Left cardiac atrium (tissue), 4 donors: ENCODE measurements around the gene NCK2. TPM values are rescaled to one million over a fixed set of nuclear protein-coding genes. Genes with fewer than 3 reads are reported as not detected.
A peak's percentile ranks its signal among the peaks of the same experiment; 100 is the strongest.

ENCODE experiments used
- ATAC-seq, 2 donors: fragments of 200-7000 bp; cut with Tn5 transposase; one replicate each; pipeline ENCODE4 v1.9.1; 2020; ENCODE audit warnings: mild to moderate bottlenecking in 2 of 2, moderate library complexity in 2 of 2
- DNase-seq: peaks from one replicate; pipeline ENCODE4 v3.0.0-alpha.2; 2020
- intact Hi-C, 2 donors: fragments of 100-400 bp; cut with DNase I; formaldehyde crosslinking; loops; one replicate each; pipeline versions ENCODE4 v1.14.1 to v1.15.1; 2022 to 2023
- total RNA-seq, 2 donors: library from RNA; stranded (reverse); fragmentation: NEBNext Ultra II Directional; extraction: Animal tissue kit (Norgen Biotek cat#: 25700); gene quantifications; one replicate each; pipeline ENCODE4 v1.2.1, GENCODE V29; 2021
- donor health status: DM: no; HTN: yes; CAD: no.
- donor health status: DM: no; HTN: yes; CAD: no; lungs with severe emphysema.
- donor health status: DM: yes; HTN: yes; CAD: no.
- donor health status: Dilated cardiomyopathy.

NCK2 gene
- total RNA-seq, 2 donors from 2014 or later, result 30.7 to 36.5 TPM

DNA sequence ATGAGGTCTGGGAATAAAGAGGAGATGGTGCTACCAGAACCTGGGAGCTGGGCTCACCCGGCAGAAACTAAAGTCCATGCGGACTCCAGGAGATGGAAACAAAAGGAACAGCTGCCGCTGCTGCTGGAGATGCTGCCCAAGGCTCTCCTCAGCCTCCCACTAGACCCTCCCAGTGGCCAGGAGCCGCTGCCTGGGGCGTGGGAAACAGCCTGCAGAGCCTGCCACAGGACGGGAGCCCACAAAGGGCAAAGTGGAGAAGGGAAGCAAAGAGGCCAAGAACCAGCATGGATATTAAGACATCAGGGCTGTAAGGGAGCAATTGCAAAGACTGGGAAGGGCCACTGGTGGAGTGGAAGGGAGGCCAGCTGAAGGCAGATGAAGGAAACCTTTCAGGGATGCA is 179.6 kb downstream of the NCK2 start:
- ATAC-seq, result no peak
- no peak for DNase-seq
- intact Hi-C loops, result no loop called here

GRCh38 chr2:105924932-105925331 is 180.2 kb downstream of the NCK2 start:
- ATAC-seq (no peak), DNase-seq (no peak)
- intact Hi-C loops, result no loop called here

DNA sequence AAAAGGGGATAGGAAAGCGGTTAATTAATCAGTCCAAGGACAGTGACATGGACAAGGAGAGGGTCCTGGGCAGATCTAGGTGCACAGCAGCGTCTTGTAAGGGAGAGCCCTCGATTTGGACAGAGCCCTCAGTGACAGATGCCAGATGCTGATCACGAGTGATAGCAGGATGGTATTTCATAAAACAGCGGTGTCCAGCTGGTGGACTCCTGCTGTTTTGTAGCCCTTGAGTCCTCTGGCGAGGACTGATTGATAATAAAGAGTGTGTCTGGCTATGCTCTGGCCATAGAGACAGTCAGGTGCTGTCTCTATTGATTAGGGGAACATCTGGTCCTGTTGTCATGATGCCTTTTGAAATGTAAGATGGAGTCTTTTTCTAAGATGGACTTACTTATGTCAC is 180.7 kb downstream of the NCK2 start:
- no peak for ATAC-seq
- intact Hi-C loops, result no loop called here
- DNase-seq, result no peak

- intact Hi-C loops, result no loop called here
- peak; percentile 41 to 42 for ATAC-seq
- peak; percentile 34 for DNase-seq
Measured at GRCh38 chr2:105926960-105927678, 182.4 kb downstream of the NCK2 start.

GRCh38 chr2:105928086-105928485 is 183.4 kb downstream of the NCK2 start:
- intact Hi-C loops, result no loop called here
- ATAC-seq (no peak), DNase-seq (no peak)

DNA sequence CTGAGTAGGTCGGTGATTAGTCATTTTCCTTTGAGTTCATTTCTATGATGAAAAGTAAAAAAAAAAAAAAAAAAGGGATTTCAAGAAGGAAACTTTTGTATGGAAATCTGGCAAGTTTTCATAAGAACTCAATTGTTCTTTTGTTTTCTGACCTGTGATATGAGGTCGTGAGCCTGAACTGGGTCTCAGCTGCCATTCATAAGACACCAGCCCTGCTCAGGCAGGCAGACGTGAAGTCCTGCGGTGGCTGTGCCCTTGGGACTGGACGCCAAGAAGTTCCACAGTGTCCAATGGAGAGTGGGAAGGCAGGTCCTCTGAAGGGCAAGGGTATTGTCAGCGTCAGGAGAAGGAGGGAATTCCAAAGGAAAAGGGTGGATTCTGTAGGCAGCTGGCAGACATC is 183.9 kb downstream of the NCK2 start:
- ATAC-seq (peak in 1 of 2 donors; percentile 31), DNase-seq (no peak)
- intact Hi-C loops, result no loop called here

GRCh38 chr2:105929516-105929915 is 184.8 kb downstream of the NCK2 start:
- DNase-seq (peak; percentile 34), ATAC-seq (peak in 1 of 2 donors; percentile 49)
- intact Hi-C loops, result no loop called here

DNA sequence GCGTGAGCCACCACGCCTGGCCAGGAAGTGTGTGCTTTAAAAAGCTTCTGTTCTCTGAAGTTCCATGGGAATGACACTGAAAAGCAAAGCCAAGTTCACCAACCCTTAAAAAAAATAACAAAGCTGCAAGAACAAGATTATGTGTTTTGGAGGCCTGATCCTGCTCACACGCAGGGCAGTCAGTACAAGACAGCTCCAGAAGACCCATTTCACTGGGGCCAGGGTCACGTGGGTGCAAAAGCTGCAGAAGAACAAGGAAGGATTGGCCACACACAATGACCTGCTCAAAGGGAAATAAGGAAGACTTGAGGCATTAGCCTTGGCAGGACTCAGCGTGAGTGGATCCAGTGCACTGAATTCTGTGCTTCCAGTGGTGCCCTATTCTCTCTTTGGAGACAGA is 187.9 kb downstream of the NCK2 start:
- DNase-seq (no peak), ATAC-seq (peak in 1 of 2 donors; percentile 18)
- intact Hi-C loops, result no loop called here

DNA sequence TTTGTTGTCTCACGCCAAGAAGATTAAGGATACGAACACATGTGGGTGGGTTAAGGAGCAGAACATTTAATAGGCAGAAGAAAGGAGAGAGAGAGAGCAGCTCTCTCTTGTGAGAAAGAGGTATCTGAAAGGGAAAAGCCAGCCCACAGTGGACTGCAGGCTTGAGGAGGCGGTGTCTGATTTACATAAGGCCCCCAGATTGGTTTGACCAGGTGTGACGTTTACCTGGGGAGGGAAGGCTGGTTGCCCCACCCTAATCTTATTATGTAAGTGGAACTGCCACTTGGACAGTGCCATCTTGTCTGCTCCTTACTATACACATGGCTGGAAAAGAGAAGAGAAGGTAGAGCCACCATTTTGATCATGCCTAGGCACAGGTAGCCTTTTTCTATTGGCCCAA is 189.2 kb downstream of the NCK2 start:
- ATAC-seq, result no peak
- intact Hi-C loops, result no loop called here
- no peak for DNase-seq

DNA sequence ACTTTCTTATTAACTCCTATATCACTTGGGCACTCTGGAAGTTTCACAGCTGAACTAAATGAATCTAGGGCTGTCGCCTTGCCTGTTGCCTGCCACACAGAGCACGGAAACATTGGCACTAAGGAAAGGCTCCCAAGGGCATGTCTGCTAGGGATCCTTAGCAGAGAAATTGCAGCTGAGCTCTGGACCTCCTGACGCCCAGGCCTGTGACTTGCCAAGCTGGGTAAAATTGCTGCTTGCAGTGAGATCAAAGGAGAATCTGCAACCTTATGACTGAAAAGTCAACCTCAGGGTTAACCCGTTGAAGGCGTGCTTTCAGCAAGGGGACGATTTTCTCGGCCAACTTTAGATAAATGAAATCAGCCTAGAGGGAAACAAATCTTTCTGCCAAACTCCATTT is 189.8 kb downstream of the NCK2 start:
- ATAC-seq, result peak; percentile 34 to 65
- DNase-seq, result no peak
- intact Hi-C loops, result no loop called here

DNA sequence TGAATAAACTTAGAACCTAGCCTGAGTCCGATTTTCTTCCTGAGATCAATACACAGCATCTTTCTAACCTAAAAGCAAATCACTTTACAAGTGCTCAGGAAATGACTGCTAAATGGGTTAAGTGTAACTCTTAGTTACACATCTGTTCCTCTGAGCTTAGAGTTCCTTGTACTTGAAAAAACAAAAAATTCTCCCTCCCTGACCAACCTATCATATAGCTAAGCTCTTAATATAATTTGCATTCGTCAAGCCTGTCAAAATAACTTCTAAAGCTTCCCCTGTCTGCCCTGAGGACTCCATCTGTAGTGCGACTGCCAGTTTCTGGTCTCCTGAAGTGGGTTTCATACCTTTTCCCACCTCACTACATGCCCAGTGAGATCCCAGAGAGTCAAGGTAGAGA is 190.4 kb downstream of the NCK2 start:
- intact Hi-C loops, result no loop called here
- no peak for ATAC-seq
- no peak for DNase-seq

GRCh38 chr2:105936954-105937353 is 192.2 kb downstream of the NCK2 start:
- DNase-seq (no peak), ATAC-seq (no peak)
- intact Hi-C loops, result no loop called here

DNA sequence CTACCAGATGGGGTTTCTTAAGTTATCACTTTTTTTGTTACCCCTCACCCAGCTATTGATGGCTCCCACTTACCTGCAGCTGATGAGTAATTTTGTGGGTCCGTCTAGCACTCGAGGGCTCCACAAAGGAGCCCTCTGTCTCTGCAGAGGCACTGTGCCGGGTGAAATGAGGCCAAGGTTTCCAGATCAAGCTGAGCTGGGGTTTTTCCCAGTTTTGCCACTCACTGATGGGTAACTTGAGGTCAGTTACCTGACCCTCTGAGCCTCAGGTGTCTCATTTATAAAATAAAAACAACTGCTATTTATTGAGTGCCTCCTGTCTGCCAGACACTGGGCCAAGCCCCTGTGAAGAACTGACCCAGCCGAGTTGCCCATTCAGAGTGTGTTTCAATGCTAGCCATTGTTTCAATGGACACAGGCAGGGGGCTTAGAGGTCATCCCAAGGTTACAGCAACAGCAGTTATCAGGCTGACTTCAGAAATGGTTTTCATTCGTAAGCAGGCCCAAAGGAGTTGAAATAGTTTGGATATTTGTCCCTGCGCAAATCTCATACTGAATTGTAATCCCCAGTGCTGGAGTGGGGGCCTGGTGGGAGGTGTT is 192.9 kb downstream of the NCK2 start:
- no peak for ATAC-seq
- intact Hi-C loops, result no loop called here

More for the DNA sequence above, 192.9 kb downstream of the NCK2 start:
- no peak for DNase-seq
